CD4-positive, alpha-beta T cell treated with Interleukin-21 for 1 hour (primary cell): ENCODE data around the gene MRPL46.
"Not testable (repeated sequence)": the region's sequence is repeated elsewhere in the genome, so short reads cannot be mapped to it uniquely, and the experiment has no call there.

Experiments used
- DNase-seq: peaks from one replicate; pipeline ENCODE4 v3.0.0-alpha.2; 2020

Gene MRPL46

DNA sequence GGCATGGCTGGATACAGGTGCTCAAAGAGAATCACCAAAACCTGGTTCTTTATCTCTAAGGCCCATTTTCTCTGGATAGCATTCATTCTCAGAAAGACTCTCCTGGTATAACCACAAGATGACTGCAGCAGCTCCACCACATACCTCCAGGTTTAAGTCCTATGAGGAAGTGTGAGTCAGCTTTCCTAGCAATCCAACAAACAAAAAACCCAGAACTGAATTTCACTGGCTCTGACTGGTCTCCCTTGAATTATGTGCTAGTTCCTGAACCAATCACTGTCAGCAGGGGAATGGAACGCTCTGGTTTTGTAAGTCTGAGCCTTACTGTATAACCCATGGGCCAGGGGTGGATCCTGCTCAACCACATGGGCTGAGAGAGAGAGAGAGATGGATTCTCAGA is 27.2 kb downstream of the MRPL46 start:
- DNase-seq, result no peak

DNA sequence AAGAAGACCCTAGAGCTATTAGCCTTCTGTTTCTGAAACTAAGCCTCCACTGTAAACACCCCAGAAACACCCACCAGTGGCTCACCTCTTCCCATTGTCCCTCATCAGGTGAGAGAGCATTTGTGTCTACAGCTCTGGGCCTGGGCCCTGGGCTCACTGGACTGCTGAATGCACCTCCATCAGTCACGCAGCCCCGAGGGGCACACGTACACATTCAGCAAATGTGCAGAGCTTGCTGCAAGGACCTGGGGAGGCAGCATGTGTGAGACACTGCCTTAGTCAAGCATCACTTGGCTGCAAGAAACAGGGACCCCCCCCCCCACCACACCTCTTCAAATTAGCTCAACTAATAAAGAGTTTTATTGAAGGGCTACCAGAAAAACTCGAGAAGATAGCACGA is 29.0 kb downstream of the MRPL46 start:
- no peak for DNase-seq

DNA sequence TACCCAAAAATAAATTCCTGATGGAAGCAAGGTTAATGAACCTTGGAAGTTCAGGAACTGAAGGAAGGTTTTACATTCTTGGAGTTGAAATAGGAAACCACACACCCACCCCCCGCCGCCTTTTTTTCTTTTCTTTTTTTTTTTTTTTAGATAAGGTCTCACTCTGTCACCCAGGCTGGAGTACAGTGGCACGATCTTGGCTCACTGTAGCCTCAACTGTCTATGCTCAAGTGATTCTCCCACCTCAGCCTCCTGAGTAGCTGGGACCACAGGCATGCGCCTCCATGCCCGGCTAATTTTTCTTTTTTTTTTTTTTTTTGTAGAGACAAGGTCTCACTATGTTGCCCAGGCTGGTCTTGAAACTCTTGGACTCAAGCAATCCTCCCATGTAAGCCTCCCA is 33.1 kb downstream of the MRPL46 start:
- not testable (repeated sequence) for DNase-seq

- DNase-seq, result no peak
These were observed 34.0 kb downstream of the MRPL46 start for GRCh38 chr15:88433046-88433685.

DNA sequence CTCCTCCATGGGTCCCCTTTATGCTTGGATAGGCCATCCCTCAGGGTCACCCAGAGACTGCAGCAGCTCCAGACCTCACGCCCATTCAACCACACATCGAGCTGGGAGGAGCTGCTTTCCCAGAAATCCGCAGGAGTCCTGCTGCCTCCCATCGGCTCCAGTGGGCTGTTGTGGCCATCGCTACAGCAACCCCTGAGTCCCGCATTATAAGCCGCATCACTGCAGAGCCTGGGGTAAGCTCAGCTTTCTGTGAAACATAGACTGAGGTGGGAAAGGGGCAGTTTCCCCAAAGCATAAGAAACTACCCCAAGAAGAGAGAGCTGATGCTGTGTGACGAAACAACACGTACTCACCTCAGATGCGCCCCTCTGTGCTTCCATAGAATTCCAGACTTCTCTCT is 35.7 kb downstream of the MRPL46 start:
- DNase-seq, result no peak

DNA sequence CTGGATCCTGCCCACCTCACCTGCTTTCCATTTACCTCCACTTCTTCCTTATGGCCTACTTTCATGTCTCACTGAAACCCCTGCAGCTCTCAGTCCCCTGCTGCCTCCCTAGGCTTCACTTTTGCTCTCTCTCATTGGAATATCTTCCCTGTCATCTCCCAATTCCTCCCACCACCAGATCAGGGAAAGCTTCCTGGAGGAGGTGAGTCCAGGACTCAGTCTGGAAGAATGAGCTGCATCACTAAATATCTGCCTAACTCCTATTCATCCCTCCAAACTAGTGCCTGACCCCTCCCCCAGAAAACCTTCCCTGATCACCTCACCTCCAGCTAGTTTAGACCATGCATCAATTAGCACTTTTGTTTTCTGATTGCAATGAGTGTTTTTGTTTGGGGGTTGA is 37.1 kb downstream of the MRPL46 start:
- DNase-seq, result no peak

DNA sequence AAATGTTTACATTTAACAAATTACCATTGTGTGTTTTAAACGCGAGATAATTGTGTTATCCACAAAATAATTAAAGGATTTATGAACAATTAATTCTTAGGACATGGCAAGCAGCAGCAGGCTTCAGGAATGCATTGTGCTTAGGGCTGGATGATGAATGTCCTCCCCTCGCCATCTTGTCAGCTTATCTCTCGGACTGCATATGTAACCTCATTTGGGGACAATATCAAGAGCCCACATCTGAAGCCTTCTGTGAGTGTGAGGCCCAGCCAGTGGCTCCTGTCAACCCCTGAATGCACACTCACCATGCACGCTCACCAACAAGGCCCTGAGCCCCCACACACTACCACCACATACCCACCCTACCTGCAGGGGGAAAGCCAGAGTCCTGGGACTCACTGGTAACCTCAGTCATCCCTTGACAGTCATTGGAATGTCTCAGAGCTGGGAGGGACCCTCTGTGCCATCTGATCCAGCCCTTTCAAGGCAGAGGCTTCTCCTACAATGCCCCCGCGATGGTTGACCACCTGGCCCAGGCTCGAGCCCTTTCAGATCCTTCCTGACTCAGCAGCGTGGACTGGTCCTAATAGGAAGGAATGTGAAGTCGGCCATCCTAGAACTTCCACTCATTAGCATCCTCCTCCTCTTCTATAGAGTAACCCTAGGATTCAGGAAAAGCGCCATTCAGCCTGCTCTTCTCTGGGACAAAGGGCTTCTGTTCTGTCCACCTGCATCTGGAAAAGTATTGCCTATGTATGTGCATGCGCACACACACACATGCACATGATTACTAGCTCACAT is 38.2 kb downstream of the MRPL46 start:
- no peak for DNase-seq

DNA sequence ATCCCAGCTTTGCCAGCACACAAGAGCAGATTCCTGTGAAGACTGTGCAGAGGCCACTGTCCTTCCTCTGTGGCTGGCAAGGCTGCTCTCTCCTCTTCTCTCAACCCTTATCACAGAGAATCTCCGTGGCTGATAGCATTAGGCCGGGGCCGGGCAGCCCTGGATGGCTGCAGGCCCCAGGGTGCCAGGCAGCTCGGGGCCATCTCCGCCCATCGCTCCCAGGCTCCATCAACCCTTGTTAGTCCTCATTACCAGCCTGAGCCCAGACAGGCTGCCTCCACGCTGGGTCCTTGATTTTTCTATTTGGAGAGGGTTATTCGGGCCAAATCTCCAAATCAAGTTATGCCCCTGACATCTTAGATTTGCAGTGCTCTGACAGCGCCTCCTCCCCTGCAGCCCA is 39.1 kb downstream of the MRPL46 start:
- no peak for DNase-seq

DNA sequence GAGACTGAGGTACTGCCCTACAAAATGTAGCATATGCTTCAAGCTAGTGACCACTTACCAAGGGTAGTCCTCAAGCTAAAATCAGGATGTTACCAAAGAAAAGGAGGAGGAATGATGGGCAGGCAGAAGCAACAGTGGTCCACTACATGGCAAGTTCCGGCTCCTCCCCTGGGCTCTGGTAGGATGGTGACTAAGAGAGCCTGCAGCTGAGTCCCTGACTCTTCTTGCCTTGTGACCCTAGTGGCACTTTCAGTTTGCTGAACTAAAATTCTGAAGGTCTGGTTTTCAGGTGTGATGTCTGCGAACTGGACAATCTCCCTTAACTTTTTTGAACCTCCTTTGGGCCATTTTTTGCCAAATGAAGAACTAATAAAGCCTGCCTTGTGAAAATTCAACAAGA is 40.9 kb downstream of the MRPL46 start:
- no peak for DNase-seq

GRCh38 chr15:88423331-88423730 is 43.9 kb downstream of the MRPL46 start:
- no peak for DNase-seq

- DNase-seq, result no peak
These were observed 47.4 kb downstream of the MRPL46 start for GRCh38 chr15:88419830-88420229.
